ENCODE data around the gene MEDAG.

GRCh38 chr13:30971575-30971974, 65.5 kb downstream of the MEDAG start:
- TF ChIP-seq EZH2phosphoT487 (IDR thresholded peaks at IDR 0.05; ENCODE audit: low read depth) = no peak
- TF ChIP-seq, protein P1, sequence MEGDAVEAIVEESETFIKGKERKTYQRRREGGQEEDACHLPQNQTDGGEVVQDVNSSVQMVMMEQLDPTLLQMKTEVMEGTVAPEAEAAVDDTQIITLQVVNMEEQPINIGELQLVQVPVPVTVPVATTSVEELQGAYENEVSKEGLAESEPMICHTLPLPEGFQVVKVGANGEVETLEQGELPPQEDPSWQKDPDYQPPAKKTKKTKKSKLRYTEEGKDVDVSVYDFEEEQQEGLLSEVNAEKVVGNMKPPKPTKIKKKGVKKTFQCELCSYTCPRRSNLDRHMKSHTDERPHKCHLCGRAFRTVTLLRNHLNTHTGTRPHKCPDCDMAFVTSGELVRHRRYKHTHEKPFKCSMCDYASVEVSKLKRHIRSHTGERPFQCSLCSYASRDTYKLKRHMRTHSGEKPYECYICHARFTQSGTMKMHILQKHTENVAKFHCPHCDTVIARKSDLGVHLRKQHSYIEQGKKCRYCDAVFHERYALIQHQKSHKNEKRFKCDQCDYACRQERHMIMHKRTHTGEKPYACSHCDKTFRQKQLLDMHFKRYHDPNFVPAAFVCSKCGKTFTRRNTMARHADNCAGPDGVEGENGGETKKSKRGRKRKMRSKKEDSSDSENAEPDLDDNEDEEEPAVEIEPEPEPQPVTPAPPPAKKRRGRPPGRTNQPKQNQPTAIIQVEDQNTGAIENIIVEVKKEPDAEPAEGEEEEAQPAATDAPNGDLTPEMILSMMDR (IDR thresholded peaks at IDR 0.05; ENCODE audit: low read depth, low read length) = no peak
